Measurements from ENCODE around the gene TRIM72. TPM values are rescaled to one million over a fixed set of nuclear protein-coding genes. Genes with fewer than 3 reads are reported as not detected.

Gene TRIM72
- total RNA-seq, 1 experiment from 2014 or later = 1.8 TPM

DNA sequence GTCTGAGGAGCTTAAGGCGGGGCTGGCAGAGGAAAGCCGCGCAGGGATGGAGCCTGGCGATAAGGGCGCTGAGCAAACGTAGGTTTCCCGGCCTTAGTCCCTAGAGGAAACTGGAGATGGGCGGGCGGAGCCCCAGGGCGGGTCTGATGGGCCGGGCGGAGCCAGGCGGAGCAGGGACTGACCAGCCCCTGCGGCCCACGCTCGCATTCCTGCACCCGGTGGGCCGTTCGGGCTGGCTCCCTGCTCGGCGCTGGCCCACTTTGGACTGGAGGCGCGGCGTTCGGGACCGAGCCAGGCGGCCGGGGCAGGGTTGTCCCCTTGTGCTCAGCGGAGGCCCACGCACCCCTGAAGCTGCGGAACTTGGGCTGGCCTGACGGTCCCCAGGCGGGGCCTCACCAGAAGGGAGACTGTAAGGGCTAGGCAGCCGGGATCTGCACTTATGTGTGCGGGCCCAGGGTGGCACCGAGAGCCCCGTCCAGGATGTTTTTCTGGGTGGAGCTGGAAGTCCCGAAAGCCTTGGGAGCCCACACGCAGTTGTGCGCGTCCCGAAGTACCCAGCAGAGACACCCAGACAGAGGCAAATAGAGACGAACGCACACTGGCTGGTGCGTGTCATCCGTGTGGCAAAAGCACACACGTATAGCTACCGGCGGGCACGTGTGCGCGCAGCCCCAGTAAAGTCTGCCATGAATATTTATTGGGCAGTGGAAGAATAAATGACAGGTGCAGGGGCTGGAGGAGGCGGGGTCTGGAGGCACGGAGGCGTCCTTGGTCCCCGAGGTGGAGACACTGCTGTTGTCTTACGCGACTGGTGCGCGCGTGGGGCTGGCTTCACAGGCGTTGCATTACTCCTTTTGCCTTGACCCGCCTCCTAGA, 1.6 kb downstream of the TRIM72 start (continued):
- TF ChIP-seq, protein P1, sequence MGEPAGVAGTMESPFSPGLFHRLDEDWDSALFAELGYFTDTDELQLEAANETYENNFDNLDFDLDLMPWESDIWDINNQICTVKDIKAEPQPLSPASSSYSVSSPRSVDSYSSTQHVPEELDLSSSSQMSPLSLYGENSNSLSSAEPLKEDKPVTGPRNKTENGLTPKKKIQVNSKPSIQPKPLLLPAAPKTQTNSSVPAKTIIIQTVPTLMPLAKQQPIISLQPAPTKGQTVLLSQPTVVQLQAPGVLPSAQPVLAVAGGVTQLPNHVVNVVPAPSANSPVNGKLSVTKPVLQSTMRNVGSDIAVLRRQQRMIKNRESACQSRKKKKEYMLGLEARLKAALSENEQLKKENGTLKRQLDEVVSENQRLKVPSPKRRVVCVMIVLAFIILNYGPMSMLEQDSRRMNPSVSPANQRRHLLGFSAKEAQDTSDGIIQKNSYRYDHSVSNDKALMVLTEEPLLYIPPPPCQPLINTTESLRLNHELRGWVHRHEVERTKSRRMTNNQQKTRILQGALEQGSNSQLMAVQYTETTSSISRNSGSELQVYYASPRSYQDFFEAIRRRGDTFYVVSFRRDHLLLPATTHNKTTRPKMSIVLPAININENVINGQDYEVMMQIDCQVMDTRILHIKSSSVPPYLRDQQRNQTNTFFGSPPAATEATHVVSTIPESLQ (CRISPR knock-in tag; IDR thresholded peaks at IDR 0.05) = no peak
- TF ChIP-seq, protein P2, sequence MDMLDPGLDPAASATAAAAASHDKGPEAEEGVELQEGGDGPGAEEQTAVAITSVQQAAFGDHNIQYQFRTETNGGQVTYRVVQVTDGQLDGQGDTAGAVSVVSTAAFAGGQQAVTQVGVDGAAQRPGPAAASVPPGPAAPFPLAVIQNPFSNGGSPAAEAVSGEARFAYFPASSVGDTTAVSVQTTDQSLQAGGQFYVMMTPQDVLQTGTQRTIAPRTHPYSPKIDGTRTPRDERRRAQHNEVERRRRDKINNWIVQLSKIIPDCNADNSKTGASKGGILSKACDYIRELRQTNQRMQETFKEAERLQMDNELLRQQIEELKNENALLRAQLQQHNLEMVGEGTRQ (CRISPR knock-in tag; IDR thresholded peaks at IDR 0.05) = 0 out of 2 replicates have a peak, but pooled peaks have one; percentile 12
- TF ChIP-seq GABPB1 (CRISPR knock-in tag; IDR thresholded peaks at IDR 0.05) (no peak), ZNF121 (CRISPR knock-in tag; IDR thresholded peaks at IDR 0.05) (no peak), HMGA2 (CRISPR knock-in tag; IDR thresholded peaks at IDR 0.05) (no peak)

DNA sequence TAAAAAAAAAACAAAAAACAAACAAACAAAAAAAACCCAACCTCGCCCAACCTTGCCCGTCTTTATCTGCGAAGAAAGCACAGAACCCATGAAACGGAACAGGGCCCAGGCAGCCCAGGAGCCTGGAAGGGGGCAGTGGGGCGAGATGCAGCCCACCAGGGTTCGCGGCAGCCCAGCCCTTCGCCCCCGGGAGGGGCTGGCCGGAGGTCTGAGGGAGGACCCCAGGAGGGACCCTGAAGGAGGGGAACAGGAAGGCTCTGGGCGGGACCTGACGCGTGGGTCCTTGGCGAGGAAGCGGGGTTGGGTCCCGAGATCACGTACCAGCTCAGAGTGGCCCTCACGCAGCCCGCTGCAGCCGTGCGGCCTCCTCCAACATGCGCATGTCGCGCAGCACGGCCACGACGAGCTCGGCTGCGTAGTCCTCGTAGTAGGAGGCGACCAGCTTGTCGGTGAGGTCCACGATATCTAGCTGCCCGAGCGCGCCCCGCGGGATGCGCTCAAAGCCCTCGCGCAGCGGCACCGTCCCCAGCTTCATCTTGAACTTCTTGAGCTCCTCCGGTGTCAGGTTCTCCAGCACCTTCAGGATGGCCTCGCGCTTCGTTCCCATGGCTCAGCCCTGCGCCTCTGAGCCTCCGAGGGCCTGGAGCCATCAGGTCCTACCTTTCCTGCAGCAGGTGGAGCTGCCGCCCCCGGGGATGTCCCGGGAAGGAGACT, 2.7 kb downstream of the TRIM72 start, which contains the start of gene PYDC1:
Gene PYDC1 (minus strand): TSS at position 714 of the 714 bp plus-strand sequence. CDS start 107 bp downstream, at position 607.
- ATAC-seq (peak; percentile 31), DNase-seq (ENCODE audit: low spot score) (peak; percentile 61)
- CTCF ChIA-PET = interaction anchor here (0.5 to 4.9 kb wide), 21 partner anchors 11 to 244 kb away, joined by 3 to 41 read pairs (median 3); partner anchors contain the start of genes ARMC5, HSD3B7, KAT8 and PYCARD
- Mint-ChIP-seq H3K4me3 (peak within 1 kb of the TSS; percentile 77), H3K27me3 (ENCODE audit: low read depth) (peaks cover 66% of the 10 kb centered on the region), H3K9me3 (no peaks in the 10 kb centered on the region), H3K4me1 (peaks cover 30% of the 10 kb centered on the region), H3K36me3 (no peaks in the 10 kb centered on the region), H3K27ac (no peak within 1 kb of the TSS)
- POLR2A ChIA-PET = interaction anchor here (0.5 to 2.0 kb wide), 5 partner anchors 36 to 263 kb away, joined by 3 to 9 read pairs (median 4); partner anchors contain the start of gene FUS
- TF ChIP-seq, protein P3, sequence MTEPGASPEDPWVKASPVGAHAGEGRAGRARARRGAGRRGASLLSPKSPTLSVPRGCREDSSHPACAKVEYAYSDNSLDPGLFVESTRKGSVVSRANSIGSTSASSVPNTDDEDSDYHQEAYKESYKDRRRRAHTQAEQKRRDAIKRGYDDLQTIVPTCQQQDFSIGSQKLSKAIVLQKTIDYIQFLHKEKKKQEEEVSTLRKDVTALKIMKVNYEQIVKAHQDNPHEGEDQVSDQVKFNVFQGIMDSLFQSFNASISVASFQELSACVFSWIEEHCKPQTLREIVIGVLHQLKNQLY (CRISPR knock-in tag; IDR thresholded peaks at IDR 0.05) = no peak
- TF ChIP-seq, protein P4, sequence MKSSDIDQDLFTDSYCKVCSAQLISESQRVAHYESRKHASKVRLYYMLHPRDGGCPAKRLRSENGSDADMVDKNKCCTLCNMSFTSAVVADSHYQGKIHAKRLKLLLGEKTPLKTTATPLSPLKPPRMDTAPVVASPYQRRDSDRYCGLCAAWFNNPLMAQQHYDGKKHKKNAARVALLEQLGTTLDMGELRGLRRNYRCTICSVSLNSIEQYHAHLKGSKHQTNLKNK (CRISPR knock-in tag; IDR thresholded peaks at IDR 0.05) = no peak
- TF ChIP-seq TP53 (CRISPR knock-in tag; IDR thresholded peaks at IDR 0.05) (no peak), FOXP1 (CRISPR knock-in tag; IDR thresholded peaks at IDR 0.05; ENCODE audit: borderline replicate concordance) (peak; percentile 91), NFE2L1 (CRISPR knock-in tag; IDR thresholded peaks at IDR 0.05) (peak; percentile 79; the same call in 1 of the 2 replicates), ZNF219 (CRISPR knock-in tag; IDR thresholded peaks at IDR 0.05; ENCODE audit: borderline replicate concordance) (no peak), TCF7 (CRISPR knock-in tag; IDR thresholded peaks at IDR 0.05; ENCODE audit: low read depth) (0 out of 2 replicates have a peak, but pooled peaks have one; percentile 72), CREM (CRISPR knock-in tag; IDR thresholded peaks at IDR 0.05) (0 out of 2 replicates have a peak, but pooled peaks have one; percentile 12), TEAD4 (CRISPR knock-in tag; IDR thresholded peaks at IDR 0.05) (no peak), JUN (CRISPR knock-in tag; IDR thresholded peaks at IDR 0.05) (peak; percentile 69; the same call in 1 of the 2 replicates)
- TF ChIP-seq, protein P5, sequence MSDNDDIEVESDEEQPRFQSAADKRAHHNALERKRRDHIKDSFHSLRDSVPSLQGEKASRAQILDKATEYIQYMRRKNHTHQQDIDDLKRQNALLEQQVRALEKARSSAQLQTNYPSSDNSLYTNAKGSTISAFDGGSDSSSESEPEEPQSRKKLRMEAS (CRISPR knock-in tag; IDR thresholded peaks at IDR 0.05) = peak; percentile 95
- TF ChIP-seq, protein P6, sequence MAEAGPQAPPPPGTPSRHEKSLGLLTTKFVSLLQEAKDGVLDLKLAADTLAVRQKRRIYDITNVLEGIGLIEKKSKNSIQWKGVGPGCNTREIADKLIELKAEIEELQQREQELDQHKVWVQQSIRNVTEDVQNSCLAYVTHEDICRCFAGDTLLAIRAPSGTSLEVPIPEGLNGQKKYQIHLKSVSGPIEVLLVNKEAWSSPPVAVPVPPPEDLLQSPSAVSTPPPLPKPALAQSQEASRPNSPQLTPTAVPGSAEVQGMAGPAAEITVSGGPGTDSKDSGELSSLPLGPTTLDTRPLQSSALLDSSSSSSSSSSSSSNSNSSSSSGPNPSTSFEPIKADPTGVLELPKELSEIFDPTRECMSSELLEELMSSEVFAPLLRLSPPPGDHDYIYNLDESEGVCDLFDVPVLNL (CRISPR knock-in tag; IDR thresholded peaks at IDR 0.05; ENCODE audit: borderline replicate concordance, low read depth) = peak; percentile 57; the same call in 1 of the 2 replicates
- TF ChIP-seq, protein P7, sequence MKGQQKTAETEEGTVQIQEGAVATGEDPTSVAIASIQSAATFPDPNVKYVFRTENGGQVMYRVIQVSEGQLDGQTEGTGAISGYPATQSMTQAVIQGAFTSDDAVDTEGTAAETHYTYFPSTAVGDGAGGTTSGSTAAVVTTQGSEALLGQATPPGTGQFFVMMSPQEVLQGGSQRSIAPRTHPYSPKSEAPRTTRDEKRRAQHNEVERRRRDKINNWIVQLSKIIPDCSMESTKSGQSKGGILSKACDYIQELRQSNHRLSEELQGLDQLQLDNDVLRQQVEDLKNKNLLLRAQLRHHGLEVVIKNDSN (CRISPR knock-in tag; IDR thresholded peaks at IDR 0.05) = peak; percentile 58; the same call in 1 of the 2 replicates
- TF ChIP-seq, protein P8, sequence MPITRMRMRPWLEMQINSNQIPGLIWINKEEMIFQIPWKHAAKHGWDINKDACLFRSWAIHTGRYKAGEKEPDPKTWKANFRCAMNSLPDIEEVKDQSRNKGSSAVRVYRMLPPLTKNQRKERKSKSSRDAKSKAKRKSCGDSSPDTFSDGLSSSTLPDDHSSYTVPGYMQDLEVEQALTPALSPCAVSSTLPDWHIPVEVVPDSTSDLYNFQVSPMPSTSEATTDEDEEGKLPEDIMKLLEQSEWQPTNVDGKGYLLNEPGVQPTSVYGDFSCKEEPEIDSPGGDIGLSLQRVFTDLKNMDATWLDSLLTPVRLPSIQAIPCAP (CRISPR knock-in tag; IDR thresholded peaks at IDR 0.05) = peak; percentile 56; the same call in 1 of the 2 replicates
- TF ChIP-seq, protein P9, sequence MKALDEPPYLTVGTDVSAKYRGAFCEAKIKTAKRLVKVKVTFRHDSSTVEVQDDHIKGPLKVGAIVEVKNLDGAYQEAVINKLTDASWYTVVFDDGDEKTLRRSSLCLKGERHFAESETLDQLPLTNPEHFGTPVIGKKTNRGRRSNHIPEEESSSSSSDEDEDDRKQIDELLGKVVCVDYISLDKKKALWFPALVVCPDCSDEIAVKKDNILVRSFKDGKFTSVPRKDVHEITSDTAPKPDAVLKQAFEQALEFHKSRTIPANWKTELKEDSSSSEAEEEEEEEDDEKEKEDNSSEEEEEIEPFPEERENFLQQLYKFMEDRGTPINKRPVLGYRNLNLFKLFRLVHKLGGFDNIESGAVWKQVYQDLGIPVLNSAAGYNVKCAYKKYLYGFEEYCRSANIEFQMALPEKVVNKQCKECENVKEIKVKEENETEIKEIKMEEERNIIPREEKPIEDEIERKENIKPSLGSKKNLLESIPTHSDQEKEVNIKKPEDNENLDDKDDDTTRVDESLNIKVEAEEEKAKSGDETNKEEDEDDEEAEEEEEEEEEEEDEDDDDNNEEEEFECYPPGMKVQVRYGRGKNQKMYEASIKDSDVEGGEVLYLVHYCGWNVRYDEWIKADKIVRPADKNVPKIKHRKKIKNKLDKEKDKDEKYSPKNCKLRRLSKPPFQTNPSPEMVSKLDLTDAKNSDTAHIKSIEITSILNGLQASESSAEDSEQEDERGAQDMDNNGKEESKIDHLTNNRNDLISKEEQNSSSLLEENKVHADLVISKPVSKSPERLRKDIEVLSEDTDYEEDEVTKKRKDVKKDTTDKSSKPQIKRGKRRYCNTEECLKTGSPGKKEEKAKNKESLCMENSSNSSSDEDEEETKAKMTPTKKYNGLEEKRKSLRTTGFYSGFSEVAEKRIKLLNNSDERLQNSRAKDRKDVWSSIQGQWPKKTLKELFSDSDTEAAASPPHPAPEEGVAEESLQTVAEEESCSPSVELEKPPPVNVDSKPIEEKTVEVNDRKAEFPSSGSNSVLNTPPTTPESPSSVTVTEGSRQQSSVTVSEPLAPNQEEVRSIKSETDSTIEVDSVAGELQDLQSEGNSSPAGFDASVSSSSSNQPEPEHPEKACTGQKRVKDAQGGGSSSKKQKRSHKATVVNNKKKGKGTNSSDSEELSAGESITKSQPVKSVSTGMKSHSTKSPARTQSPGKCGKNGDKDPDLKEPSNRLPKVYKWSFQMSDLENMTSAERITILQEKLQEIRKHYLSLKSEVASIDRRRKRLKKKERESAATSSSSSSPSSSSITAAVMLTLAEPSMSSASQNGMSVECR (CRISPR knock-in tag; IDR thresholded peaks at IDR 0.05; ENCODE audit: borderline replicate concordance) = peak; percentile 80
